Tibial artery (tissue), 4 donors: ENCODE results near the gene SPEG.

Source experiments
- DNase-seq, 2 donors: peaks; one replicate each; pipeline ENCODE4 v3.0.0-alpha.2; 2019
- H3K27ac ChIP-seq, 2 donors: fragments of 200-600 bp; sonication (generic) in 1 of 2; 1 replicate in 1 of 2; 2 replicates in 1 of 2; pipeline ENCODE4 v1.5.1; 2018 to 2019; ENCODE audit warnings: mild to moderate bottlenecking in 1 of 2
- H3K27me3 ChIP-seq, 2 donors: fragments of 200-600 bp; sonication (generic) in 1 of 2; one replicate each; pipeline versions ENCODE4 v1.5.1 to v1.6.0; 2016 to 2019
- H3K36me3 ChIP-seq, 3 donors: fragments of 200-600 bp; sonication (generic) in 2 of 3; one replicate each; pipeline ENCODE4 v1.5.1; 2016 to 2019; ENCODE audit warnings: mild to moderate bottlenecking in 2 of 3
- H3K4me1 ChIP-seq, 4 donors: fragments of 200-600 bp; sonication (generic) in 2 of 4; 1 replicate in 3 of 4; 2 replicates in 1 of 4; pipeline ENCODE4 v1.5.1; 2016 to 2019
- H3K4me3 ChIP-seq, 2 donors: fragments of 200-600 bp; sonication (generic) in 1 of 2; 1 replicate in 1 of 2; 2 replicates in 1 of 2; pipeline ENCODE4 v1.5.1; 2018 to 2019; ENCODE audit warnings: mild to moderate bottlenecking in 2 of 2
- H3K9me3 ChIP-seq, 3 donors: fragments of 200-600 bp; sonication (generic) in 1 of 3; one replicate each; pipeline ENCODE4 v1.5.1; 2016 to 2019
- intact Hi-C: fragments of 100-400 bp; cut with DNase I; formaldehyde crosslinking; loops from one replicate; pipeline ENCODE4 v1.15.0; 2023; ENCODE audit warnings: low total_unique reads
- TF ChIP-seq, protein P1 (sequence below), 2 experiments: fragments of 200-600 bp in 1 of 2; fragments of 450-650 bp in 1 of 2; IDR thresholded peaks; one replicate each; pipeline ENCODE4 v1.5.1; 2017 to 2019; ENCODE audit warnings: antibody characterized with exemption in 2 of 2, mild to moderate bottlenecking in 1 of 2, moderate library complexity in 1 of 2

Gene SPEG

GRCh38 chr2:219409619-219410018 lies 25.0 kb upstream of the SPEG start:
- Histone ChIP-seq H3K27me3 (no peaks in the 10 kb centered on the region), H3K4me3 (no peak overlapping the region), H3K9me3 (peaks cover 0 to 5% (median 0%) of the 10 kb centered on the region in 3 donors), H3K36me3 (no peaks in the 10 kb centered on the region), H3K4me1 (peaks cover 2 to 46% (median 42%) of the 10 kb centered on the region in 4 donors), H3K27ac (peak overlapping the region; percentile 90 to 94)
- intact Hi-C loops: loop anchor here (5.0 kb wide), 1 partner anchor 33 kb away; no protein-coding TSS in a partner anchor
- TF ChIP-seq, protein P1, sequence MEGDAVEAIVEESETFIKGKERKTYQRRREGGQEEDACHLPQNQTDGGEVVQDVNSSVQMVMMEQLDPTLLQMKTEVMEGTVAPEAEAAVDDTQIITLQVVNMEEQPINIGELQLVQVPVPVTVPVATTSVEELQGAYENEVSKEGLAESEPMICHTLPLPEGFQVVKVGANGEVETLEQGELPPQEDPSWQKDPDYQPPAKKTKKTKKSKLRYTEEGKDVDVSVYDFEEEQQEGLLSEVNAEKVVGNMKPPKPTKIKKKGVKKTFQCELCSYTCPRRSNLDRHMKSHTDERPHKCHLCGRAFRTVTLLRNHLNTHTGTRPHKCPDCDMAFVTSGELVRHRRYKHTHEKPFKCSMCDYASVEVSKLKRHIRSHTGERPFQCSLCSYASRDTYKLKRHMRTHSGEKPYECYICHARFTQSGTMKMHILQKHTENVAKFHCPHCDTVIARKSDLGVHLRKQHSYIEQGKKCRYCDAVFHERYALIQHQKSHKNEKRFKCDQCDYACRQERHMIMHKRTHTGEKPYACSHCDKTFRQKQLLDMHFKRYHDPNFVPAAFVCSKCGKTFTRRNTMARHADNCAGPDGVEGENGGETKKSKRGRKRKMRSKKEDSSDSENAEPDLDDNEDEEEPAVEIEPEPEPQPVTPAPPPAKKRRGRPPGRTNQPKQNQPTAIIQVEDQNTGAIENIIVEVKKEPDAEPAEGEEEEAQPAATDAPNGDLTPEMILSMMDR (IDR thresholded peaks at IDR 0.05): no peak
- no peak for DNase-seq

GRCh38 chr2:219410390-219410789 lies 24.3 kb upstream of the SPEG start:
- Histone ChIP-seq H3K4me1 (peaks cover 0 to 39% (median 34%) of the 10 kb centered on the region in 4 donors), H3K9me3 (peaks cover 0 to 5% (median 0%) of the 10 kb centered on the region in 3 donors), H3K27ac (peak overlapping the region; percentile 90 to 94), H3K27me3 (no peaks in the 10 kb centered on the region), H3K36me3 (no peaks in the 10 kb centered on the region), H3K4me3 (no peak overlapping the region)
- DNase-seq: peak in 1 of 2 donors; percentile 57
- TF ChIP-seq, protein P1 (IDR thresholded peaks at IDR 0.05): no peak
- intact Hi-C loops: no loop called here

- H3K4me1 ChIP-seq: peaks cover 0 to 45% (median 27%) of the 10 kb centered on the region in 4 donors
- no peaks in the 10 kb centered on the region for H3K27me3 ChIP-seq
- intact Hi-C loops: no loop called here
- peak overlapping the region in 1 of 2 donors; percentile 96 for H3K27ac ChIP-seq
- peaks cover 0 to 5% (median 0%) of the 10 kb centered on the region in 3 donors for H3K9me3 ChIP-seq
- H3K36me3 ChIP-seq: peaks cover 0 to 2% (median under 1%) of the 10 kb centered on the region in 3 donors
- TF ChIP-seq, protein P1 (IDR thresholded peaks at IDR 0.05): no peak
- H3K4me3 ChIP-seq: no peak overlapping the region
- no peak for DNase-seq
These were observed 19.8 kb upstream of the SPEG start for GRCh38 chr2:219414857-219415256.

DNA sequence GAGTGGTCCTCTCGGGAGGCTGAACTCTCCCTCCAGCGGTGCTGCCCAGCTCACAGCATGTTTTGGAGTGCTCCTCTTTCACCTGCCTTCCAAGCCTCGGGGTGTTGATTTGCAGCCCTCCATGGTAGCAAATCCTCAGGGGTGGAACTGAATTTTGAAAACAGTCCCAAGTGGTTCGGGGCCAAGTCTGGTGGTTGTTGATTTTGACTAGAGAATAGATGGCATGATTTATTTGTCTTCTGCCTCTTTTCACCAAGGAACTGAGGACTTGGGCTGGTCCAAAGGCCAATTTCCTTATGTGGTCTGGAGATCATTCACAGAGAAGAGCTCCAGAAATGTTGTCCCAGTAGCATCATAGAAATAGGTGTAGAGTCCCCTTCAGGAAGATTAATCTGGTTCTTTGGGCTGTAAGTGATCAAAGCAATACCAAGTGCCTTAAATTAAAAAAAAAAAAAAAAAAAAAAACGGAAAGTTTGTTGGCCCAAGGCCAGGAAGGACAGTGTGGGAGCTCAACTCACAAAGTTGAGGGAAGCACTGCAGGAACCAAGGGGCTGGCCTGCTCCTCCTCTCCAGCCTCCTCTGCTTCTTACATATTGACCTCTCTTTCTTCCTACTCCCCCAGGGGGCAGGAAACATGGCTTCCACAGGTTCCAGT lies 18.9 kb upstream of the SPEG start:
- no peak for DNase-seq
- peaks cover 0 to 9% (median 8%) of the 10 kb centered on the region in 3 donors for H3K36me3 ChIP-seq
- no peak overlapping the region for H3K4me3 ChIP-seq
- no peaks in the 10 kb centered on the region for H3K27me3 ChIP-seq
- H3K27ac ChIP-seq: peak overlapping the region; percentile 87 to 96
- peaks cover 0 to 50% (median 27%) of the 10 kb centered on the region in 4 donors for H3K4me1 ChIP-seq
- peaks cover 0 to 5% (median 0%) of the 10 kb centered on the region in 3 donors for H3K9me3 ChIP-seq
- TF ChIP-seq, protein P1 (IDR thresholded peaks at IDR 0.05): no peak
- intact Hi-C loops: no loop called here

- Histone ChIP-seq H3K4me3 (no peak overlapping the region), H3K4me1 (peaks cover 0 to 50% (median 27%) of the 10 kb centered on the region in 4 donors), H3K36me3 (peaks cover 0 to 13% (median 12%) of the 10 kb centered on the region in 3 donors), H3K9me3 (peaks cover 0 to 5% (median 0%) of the 10 kb centered on the region in 3 donors), H3K27me3 (no peaks in the 10 kb centered on the region), H3K27ac (peak overlapping the region; percentile 87 to 96)
- no peak for DNase-seq
- TF ChIP-seq, protein P1 (IDR thresholded peaks at IDR 0.05): no peak
- intact Hi-C loops: no loop called here
These were observed 18.4 kb upstream of the SPEG start for GRCh38 chr2:219416235-219416602.
